Tibial nerve (tissue), 4 donors: ENCODE results near the gene BMP4. TPM values are rescaled to one million over a fixed set of nuclear protein-coding genes. Genes with fewer than 3 reads are reported as not detected.

Experiments used
- DNase-seq, 2 donors: peaks; one replicate each; pipeline ENCODE4 v3.0.0-alpha.2; 2019; ENCODE audit warnings: low spot score in 2 of 2
- H3K27ac ChIP-seq, 4 donors: fragments of 200-600 bp; sonication (generic) in 3 of 4; one replicate each; pipeline ENCODE4 v1.5.1; 2017 to 2019; ENCODE audit warnings: mild to moderate bottlenecking in 1 of 4
- H3K27me3 ChIP-seq, 2 donors: fragments of 200-600 bp; sonication (generic) in 1 of 2; one replicate each; pipeline versions ENCODE4 v1.5.1 to v1.6.0; 2017 to 2019
- H3K36me3 ChIP-seq, 3 donors: fragments of 200-600 bp; sonication (generic); one replicate each; pipeline ENCODE4 v1.5.1; 2018 to 2019
- H3K4me1 ChIP-seq, 4 donors: fragments of 200-600 bp; sonication (generic) in 3 of 4; one replicate each; pipeline ENCODE4 v1.5.1; 2017 to 2019
- H3K4me3 ChIP-seq, 4 donors: fragments of 200-600 bp; sonication (generic) in 3 of 4; one replicate each; pipeline ENCODE4 v1.5.1; 2017 to 2019; ENCODE audit warnings: mild to moderate bottlenecking in 1 of 4, moderate library complexity in 1 of 4
- H3K9me3 ChIP-seq, 4 donors: fragments of 200-600 bp; sonication (generic) in 3 of 4; one replicate each; pipeline ENCODE4 v1.5.1; 2017 to 2019
- EP300 ChIP-seq, 2 donors: sonication (generic); formaldehyde crosslinking; IDR thresholded peaks; one replicate each; pipeline ENCODE4 v1.6.1; 2017; ENCODE audit warnings: antibody characterized with exemption in 2 of 2, mild to moderate bottlenecking in 1 of 2
- POLR2A ChIP-seq, 2 donors: fragments of 450-650 bp; IDR thresholded peaks; one replicate each; pipeline ENCODE4 v1.6.1; 2017; ENCODE audit warnings: antibody characterized with exemption in 2 of 2, mild to moderate bottlenecking in 2 of 2, moderate library complexity in 2 of 2
- WGBS, 2 donors: methylation state at CpG; one replicate each; pipeline ENCODE4 v1.1.5; 2018; 5-methylcytosine and 5-hydroxymethylcytosine counted together
- total RNA-seq, 4 donors: library from RNA; depleted of rRNA; stranded (reverse); fragments of >200 nt; gene quantifications; one replicate each; pipeline ENCODE4 v1.1.0, GENCODE V29; 2016
- TF ChIP-seq, protein P1 (sequence below), 5 experiments: fragments of 200-600 bp in 3 of 5; fragments of 450-650 bp in 2 of 5; sonication (generic) in 3 of 5; IDR thresholded peaks; one replicate each; pipeline ENCODE4 v1.5.1; 2016 to 2019; ENCODE audit warnings: antibody characterized with exemption in 5 of 5, mild to moderate bottlenecking in 3 of 5, moderate library complexity in 2 of 5

Gene BMP4
- total RNA-seq, 4 donors from 2014 or later, result 5.1 to 21.6 (median 14.8) TPM

GRCh38 chr14:53964249-53964648 is 7.6 kb upstream of the BMP4 start:
- no peak for DNase-seq
- Histone ChIP-seq H3K9me3 (no peaks in the 10 kb centered on the region), H3K27ac (no peak overlapping the region), H3K36me3 (no peaks in the 10 kb centered on the region), H3K4me1 (peaks cover 0 to 13% (median 7%) of the 10 kb centered on the region in 4 donors), H3K27me3 (peaks cover 0 to 44% of the 10 kb centered on the region in 2 donors), H3K4me3 (no peak overlapping the region)
- no peak for TF ChIP-seq EP300 (IDR thresholded peaks at IDR 0.05)
- TF ChIP-seq, protein P1, sequence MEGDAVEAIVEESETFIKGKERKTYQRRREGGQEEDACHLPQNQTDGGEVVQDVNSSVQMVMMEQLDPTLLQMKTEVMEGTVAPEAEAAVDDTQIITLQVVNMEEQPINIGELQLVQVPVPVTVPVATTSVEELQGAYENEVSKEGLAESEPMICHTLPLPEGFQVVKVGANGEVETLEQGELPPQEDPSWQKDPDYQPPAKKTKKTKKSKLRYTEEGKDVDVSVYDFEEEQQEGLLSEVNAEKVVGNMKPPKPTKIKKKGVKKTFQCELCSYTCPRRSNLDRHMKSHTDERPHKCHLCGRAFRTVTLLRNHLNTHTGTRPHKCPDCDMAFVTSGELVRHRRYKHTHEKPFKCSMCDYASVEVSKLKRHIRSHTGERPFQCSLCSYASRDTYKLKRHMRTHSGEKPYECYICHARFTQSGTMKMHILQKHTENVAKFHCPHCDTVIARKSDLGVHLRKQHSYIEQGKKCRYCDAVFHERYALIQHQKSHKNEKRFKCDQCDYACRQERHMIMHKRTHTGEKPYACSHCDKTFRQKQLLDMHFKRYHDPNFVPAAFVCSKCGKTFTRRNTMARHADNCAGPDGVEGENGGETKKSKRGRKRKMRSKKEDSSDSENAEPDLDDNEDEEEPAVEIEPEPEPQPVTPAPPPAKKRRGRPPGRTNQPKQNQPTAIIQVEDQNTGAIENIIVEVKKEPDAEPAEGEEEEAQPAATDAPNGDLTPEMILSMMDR (IDR thresholded peaks at IDR 0.05), result no peak
- no peak for TF ChIP-seq POLR2A (IDR thresholded peaks at IDR 0.05)
- WGBS, 2 donors, result 74 to 83% methylated on average over 4 of the region's 4 CpGs

DNA sequence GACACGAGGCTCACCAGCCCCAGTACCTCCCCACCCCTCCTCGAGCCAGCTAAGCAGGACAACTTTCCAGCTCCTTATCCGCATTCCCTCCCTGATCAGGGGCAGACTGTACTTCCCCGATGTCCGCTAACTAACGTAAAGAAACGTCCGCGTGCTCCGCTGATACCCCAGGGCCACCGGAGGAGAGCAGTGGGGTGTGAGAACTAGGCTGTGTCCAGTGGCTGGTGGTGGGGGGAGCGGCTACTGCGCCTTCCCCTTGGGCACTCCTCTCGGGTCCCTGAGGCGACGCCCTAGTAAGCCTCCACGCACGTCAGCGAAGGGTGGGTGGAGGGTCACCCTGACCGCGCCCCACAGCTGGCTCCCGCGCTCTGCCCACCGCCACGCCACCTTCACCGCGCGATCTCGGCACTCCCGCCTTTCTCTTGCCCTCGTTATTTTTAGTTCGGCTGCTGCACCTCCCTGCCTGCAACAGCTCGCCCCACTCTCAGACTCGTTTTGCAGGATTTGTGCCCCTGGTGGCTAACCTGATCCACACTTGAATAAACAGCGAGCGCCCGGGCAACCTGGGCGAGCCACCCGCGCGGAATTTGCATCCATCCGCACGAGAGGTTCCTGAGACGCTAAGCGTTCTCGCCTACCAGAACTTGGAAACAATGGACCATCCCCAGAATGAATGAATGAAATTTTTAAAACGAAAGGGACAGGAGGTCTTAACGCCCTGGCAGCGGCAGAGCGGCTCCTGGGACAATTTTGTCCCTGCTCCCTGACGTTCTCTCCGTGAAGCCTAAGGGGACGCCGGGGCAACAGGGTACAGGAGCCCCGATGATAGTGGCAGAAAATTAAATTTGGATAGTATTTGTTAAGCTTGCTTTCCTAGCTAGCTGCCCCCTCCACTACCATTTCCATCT is 6.9 kb upstream of the BMP4 start:
- Histone ChIP-seq H3K4me3 (peak overlapping the region in 3 of 4 donors; percentile 28 to 41 (median 30)), H3K36me3 (no peaks in the 10 kb centered on the region), H3K9me3 (no peaks in the 10 kb centered on the region), H3K27ac (no peak overlapping the region), H3K27me3 (peaks cover 0 to 49% of the 10 kb centered on the region in 2 donors), H3K4me1 (peaks cover 0 to 13% (median 7%) of the 10 kb centered on the region in 4 donors)
- TF ChIP-seq, protein P1 (IDR thresholded peaks at IDR 0.05), result peak in 4 of 5 experiments; percentile 14 to 38 (median 29)
- TF ChIP-seq EP300 (IDR thresholded peaks at IDR 0.05), result no peak
- no peak for TF ChIP-seq POLR2A (IDR thresholded peaks at IDR 0.05)
- WGBS, 2 donors, result 11% methylated on average over 50 to 55 of the region's 55 CpGs
- DNase-seq, result no peak

- H3K27me3 ChIP-seq, result peaks cover 0 to 49% of the 10 kb centered on the region in 2 donors
These were observed 6.3 kb upstream of the BMP4 start for GRCh38 chr14:53962953-53963319.

GRCh38 chr14:53958628-53959027 is 2.0 kb upstream of the BMP4 start:
- no peak for TF ChIP-seq EP300 (IDR thresholded peaks at IDR 0.05)
- 85 to 86% methylated on average over 2 of the region's 2 CpGs for WGBS, 2 donors

More at GRCh38 chr14:53962953-53963319, 6.3 kb upstream of the BMP4 start:
- WGBS, 2 donors, result 56 to 57% methylated on average over 6 of the region's 6 CpGs
- Histone ChIP-seq H3K4me3 (no peak overlapping the region), H3K4me1 (peaks cover 0 to 13% (median 7%) of the 10 kb centered on the region in 4 donors), H3K36me3 (no peaks in the 10 kb centered on the region), H3K27ac (no peak overlapping the region), H3K9me3 (no peaks in the 10 kb centered on the region)
- DNase-seq, result no peak
- TF ChIP-seq EP300 (IDR thresholded peaks at IDR 0.05) (no peak), POLR2A (IDR thresholded peaks at IDR 0.05) (no peak)
- TF ChIP-seq, protein P1 (IDR thresholded peaks at IDR 0.05), result no peak

GRCh38 chr14:53957739-53958138 is 1.1 kb upstream of the BMP4 start:
- H3K27ac ChIP-seq, result no peak overlapping the region
- H3K36me3 ChIP-seq, result no peaks in the 10 kb centered on the region
- DNase-seq, result no peak
- no peak overlapping the region for H3K4me3 ChIP-seq
- no peaks in the 10 kb centered on the region for H3K9me3 ChIP-seq
- TF ChIP-seq POLR2A (IDR thresholded peaks at IDR 0.05) (no peak), EP300 (IDR thresholded peaks at IDR 0.05) (no peak)
- TF ChIP-seq, protein P1 (IDR thresholded peaks at IDR 0.05), result no peak
- peaks cover 0 to 70% of the 10 kb centered on the region in 2 donors for H3K27me3 ChIP-seq
- peaks cover 0 to 41% (median 10%) of the 10 kb centered on the region in 4 donors for H3K4me1 ChIP-seq

More at GRCh38 chr14:53958628-53959027, 2.0 kb upstream of the BMP4 start:
- Histone ChIP-seq H3K36me3 (no peaks in the 10 kb centered on the region), H3K4me1 (peaks cover 0 to 43% (median 15%) of the 10 kb centered on the region in 4 donors), H3K27me3 (peaks cover 0 to 76% of the 10 kb centered on the region in 2 donors), H3K4me3 (no peak overlapping the region), H3K9me3 (no peaks in the 10 kb centered on the region), H3K27ac (no peak overlapping the region)
- no peak for DNase-seq
